H1 (cell line): ENCODE data around the gene SLC7A7. TPM values are rescaled to one million over a fixed set of nuclear protein-coding genes. Genes with fewer than 3 reads are reported as not detected.

Source experiments
- CTCF ChIA-PET: fragments of 300-600 bp; sonication (Branson Sonifier 250); formaldehyde crosslinking; loops from one replicate; lab custom pipeline; 2021; ENCODE audit not compliant: partially characterized antibody; lab: Charles Lee
- POLR2A ChIA-PET: fragments of 300-600 bp; sonication (Branson Sonifier 250); formaldehyde crosslinking; loops from one replicate; lab custom pipeline; 2021; ENCODE audit warnings: inconsistent platforms; ENCODE audit not compliant: partially characterized antibody; lab: Charles Lee
- DNase-seq, 2 experiments: peaks; one replicate each; pipeline versions ENCODE4 v3.0.0 to v3.0.0-alpha.2; 2010 to 2022; ENCODE audit warnings: low spot score in 2 of 2, low read depth in 1 of 2, mixed read lengths in 1 of 2
- FAIRE-seq: peaks from 2 replicates; lab custom pipeline; 2011; peaks lifted over from hg19 to GRCh38; lab: Jason Lieb, UNC
- H2AFZ ChIP-seq: 2 replicates; pipeline ENCODE4 v1.8.1; 2012; ENCODE audit warnings: low read length, inconsistent platforms
- H2AK5ac ChIP-seq: 2 replicates; pipeline ENCODE4 v1.6.1; 2013; ENCODE audit warnings: low read depth, low read length
- H2BK120ac ChIP-seq: replicated peaks from 2 replicates; pipeline ENCODE3; 2013; ENCODE audit warnings: low read depth, low read length, inconsistent platforms
- H2BK12ac ChIP-seq: 2 replicates; pipeline ENCODE4 v1.6.1; 2013; ENCODE audit warnings: low read depth, low read length
- H2BK15ac ChIP-seq: 2 replicates; pipeline ENCODE4 v1.6.1; 2013; ENCODE audit warnings: low read length
- H2BK20ac ChIP-seq: 2 replicates; pipeline ENCODE4 v1.6.1; 2013; ENCODE audit warnings: low read length
- H2BK5ac ChIP-seq: 2 replicates; pipeline ENCODE4 v1.6.1; 2013; ENCODE audit warnings: low read depth, low read length
- H3K14ac ChIP-seq: 2 replicates; pipeline ENCODE4 v1.6.1; 2013; ENCODE audit warnings: inconsistent platforms; ENCODE audit not compliant: insufficient read length
- H3K18ac ChIP-seq: 2 replicates; pipeline ENCODE4 v1.6.1; 2013; ENCODE audit warnings: low read length; ENCODE audit errors: extremely low read depth
- H3K23ac ChIP-seq: 2 replicates; pipeline ENCODE4 v1.6.1; 2013; ENCODE audit warnings: inconsistent platforms; ENCODE audit not compliant: insufficient read length
- H3K23me2 ChIP-seq: 2 replicates; pipeline ENCODE4 v1.6.1; 2013; ENCODE audit warnings: low read depth, low read length
- H3K27ac ChIP-seq: 2 replicates; pipeline ENCODE4 v1.6.1; 2011; ENCODE audit warnings: low read depth, low read length, inconsistent platforms
- H3K27me3 ChIP-seq, 4 experiments: replicated peaks in 1 of 4; 1 replicate in 1 of 4; 2 replicates in 3 of 4; pipeline versions ENCODE4 v1.6.1 to v1.8.1; 2011 to 2013; ENCODE audit warnings: low read length in 3 of 4, mild to moderate bottlenecking in 3 of 4, inconsistent platforms in 2 of 4, mixed read lengths in 2 of 4, moderate library complexity in 1 of 4; ENCODE audit not compliant: control insufficient read depth in 3 of 4, insufficient read depth in 3 of 4; ENCODE audit errors: extremely low read depth in 1 of 4
- H3K36me3 ChIP-seq, 4 experiments: 2 replicates each; pipeline versions ENCODE4 v1.6.1 to v1.8.1; 2011 to 2013; ENCODE audit warnings: mild to moderate bottlenecking in 4 of 4, low read length in 3 of 4, moderate library complexity in 2 of 4, control low read depth in 1 of 4, inconsistent platforms in 1 of 4; ENCODE audit not compliant: insufficient read depth in 4 of 4, control insufficient read depth in 2 of 4
- H3K4ac ChIP-seq: replicated peaks from 2 replicates; pipeline ENCODE3; 2013; ENCODE audit warnings: low read length, low read depth, mixed read lengths, inconsistent platforms; ENCODE audit not compliant: insufficient read length
- H3K4me1 ChIP-seq, 4 experiments: replicated peaks in 1 of 4; 1 replicate in 1 of 4; 2 replicates in 3 of 4; pipeline versions ENCODE4 v1.6.1 to v1.8.1; 2011 to 2013; ENCODE audit warnings: low read length in 3 of 4, inconsistent platforms in 2 of 4, mixed read lengths in 1 of 4; ENCODE audit not compliant: insufficient read depth in 4 of 4, control insufficient read depth in 3 of 4
- H3K4me2 ChIP-seq, 2 experiments: 2 replicates each; pipeline versions ENCODE4 v1.6.1 to v1.8.1; 2011 to 2013; ENCODE audit warnings: low read depth in 2 of 2, low read length in 2 of 2, control low read depth in 1 of 2, inconsistent platforms in 1 of 2, mild to moderate bottlenecking in 1 of 2; ENCODE audit not compliant: insufficient read depth in 1 of 2
- H3K4me3 ChIP-seq, 4 experiments: fragments of 200-600, 300-600 bp in 1 of 4; sonication (generic), shearing (Covaris generic), sonication (Bioruptor Twin) in 1 of 4; 2 replicates each; pipeline versions ENCODE4 v1.5.1 to v1.8.1; 2011 to 2016; ENCODE audit warnings: low read length in 4 of 4, low read depth in 3 of 4, control low read depth in 2 of 4, inconsistent platforms in 2 of 4, mild to moderate bottlenecking in 2 of 4, mixed read lengths in 1 of 4, moderate library complexity in 1 of 4; ENCODE audit not compliant: insufficient read depth in 2 of 4; ENCODE audit errors: extremely low read depth in 1 of 4
- H3K56ac ChIP-seq: replicated peaks from 2 replicates; pipeline ENCODE3; 2013; ENCODE audit warnings: low read depth, mild to moderate bottlenecking, mixed read lengths, low read length, inconsistent platforms; ENCODE audit not compliant: insufficient read length
- H3K79me1 ChIP-seq: 2 replicates; pipeline ENCODE4 v1.6.1; 2013; ENCODE audit warnings: low read depth, low read length, control low read depth
- H3K79me2 ChIP-seq, 2 experiments: 2 replicates each; pipeline versions ENCODE4 v1.6.1 to v1.8.1; 2012 to 2013; ENCODE audit warnings: low read length in 2 of 2, mild to moderate bottlenecking in 2 of 2, inconsistent platforms in 1 of 2; ENCODE audit not compliant: insufficient read depth in 2 of 2, control insufficient read depth in 1 of 2
- H3K9ac ChIP-seq, 4 experiments: replicated peaks in 1 of 4; 1 replicate in 1 of 4; 2 replicates in 3 of 4; pipeline versions ENCODE4 v1.6.1 to v1.8.1; 2011 to 2013; ENCODE audit warnings: low read depth in 3 of 4, low read length in 3 of 4, control low read depth in 2 of 4, mild to moderate bottlenecking in 2 of 4, moderate library complexity in 2 of 4, inconsistent platforms in 1 of 4; ENCODE audit errors: extremely low read depth in 1 of 4
- H3K9me3 ChIP-seq, 2 experiments: 2 replicates each; pipeline versions ENCODE4 v1.6.1 to v1.8.1; 2012 to 2013; ENCODE audit warnings: mild to moderate bottlenecking in 2 of 2, moderate library complexity in 2 of 2, control low read depth in 1 of 2, inconsistent platforms in 1 of 2, low read depth in 1 of 2, low read length in 1 of 2, mixed read lengths in 1 of 2; ENCODE audit not compliant: insufficient read depth in 2 of 2
- H4K20me1 ChIP-seq, 2 experiments: replicated peaks in 1 of 2; 2 replicates each; pipeline versions ENCODE3 to v1.8.1; 2011 to 2013; ENCODE audit warnings: inconsistent platforms in 2 of 2, low read length in 2 of 2, mild to moderate bottlenecking in 1 of 2; ENCODE audit not compliant: insufficient read depth in 2 of 2, control insufficient read depth in 1 of 2
- H4K5ac ChIP-seq: 2 replicates; pipeline ENCODE4 v1.6.1; 2013; ENCODE audit warnings: low read length, low read depth, mixed read lengths, inconsistent platforms; ENCODE audit not compliant: insufficient read length
- H4K8ac ChIP-seq: 2 replicates; pipeline ENCODE4 v1.8.0; 2013; ENCODE audit warnings: mild to moderate bottlenecking, moderate library complexity, low read length, inconsistent platforms; ENCODE audit not compliant: insufficient read depth; ENCODE audit errors: extremely low read depth
- H4K91ac ChIP-seq: replicated peaks from 2 replicates; pipeline ENCODE3; 2013; ENCODE audit warnings: low read length, mixed read lengths, inconsistent platforms; ENCODE audit not compliant: insufficient read length
- ASH2L ChIP-seq: fragments of 200-600, 300-600 bp; sonication (generic); IDR thresholded peaks from one replicate; pipeline ENCODE4 v1.7.1; 2017; ENCODE audit warnings: low read length
- BACH1 ChIP-seq: IDR thresholded peaks from 2 replicates; pipeline ENCODE4 v1.6.1; 2012; ENCODE audit warnings: low read length, improper control_type of control experiment
- ZNF274 ChIP-seq: IDR thresholded peaks from 2 replicates; pipeline ENCODE4 v1.7.0; 2012; ENCODE audit warnings: low read length, borderline replicate concordance; ENCODE audit errors: extremely low read depth
- WGBS, 2 experiments: shearing (Covaris generic) in 1 of 2; methylation state at CpG; one replicate each; pipeline versions ENCODE4 v1.1.6 to v1.1.7; 2013 to 2015; ENCODE audit warnings: low lambda C conversion rate in 2 of 2, mixed read lengths in 2 of 2, inconsistent platforms in 1 of 2, low coverage in 1 of 2, missing lambda C conversion rate in 1 of 2; ENCODE audit not compliant: insufficient replicate concordance in 2 of 2, insufficient coverage in 1 of 2, insufficient read length in 1 of 2; ENCODE audit errors: extremely low coverage in 1 of 2, missing lambda C conversion rate in 1 of 2; 5-methylcytosine and 5-hydroxymethylcytosine counted together
- polyA plus RNA-seq, 7 experiments: library from polyadenylated mRNA; depleted of rRNA in 3 of 7; stranded (reverse) in 5 of 7; unstranded in 2 of 7; fragments of >200 nt in 5 of 7; fragments of 200-250 nt in 2 of 7; gene quantifications; 1 replicate in 5 of 7; 2 replicates in 1 of 7; 4 replicates in 1 of 7; pipeline versions ENCODE4 v1.2.1 to v1.2.3, GENCODE V29; 2011 to 2013; ENCODE audit warnings: missing spikeins in 2 of 7, mixed read lengths in 2 of 7
- total RNA-seq: library from RNA; stranded (reverse); fragmentation: NEBNext Ultra II Directional; extraction: Animal tissue kit (Norgen Biotek cat#: 25700); gene quantifications from 2 replicates; pipeline ENCODE4 v1.2.1, GENCODE V29; 2021

SLC7A7 gene
- total and polyA plus RNA-seq, 2 of the 8 experiments (the other 6 are each of a cell fraction or from before 2014, with no cell fraction given): 5.8 to 14.9 TPM

- no peak for FAIRE-seq
- Histone ChIP-seq H2BK12ac (0 out of 2 replicates have a peak overlapping the region, but pooled peaks have one; percentile 23), H2BK15ac (no peak overlapping the region), H3K18ac (no peak overlapping the region), H3K79me1 (no peaks in the 10 kb centered on the region), H2BK5ac (peak overlapping the region; percentile 26; the same call in 1 of the 2 replicates), H3K23me2 (no peaks in the 10 kb centered on the region), H3K4ac (no peak overlapping the region), H3K36me3 (no peaks in the 10 kb centered on the region), H3K56ac (no peak overlapping the region), H3K23ac (no peak overlapping the region), H4K20me1 (no peaks in the 10 kb centered on the region), H3K14ac (no peak overlapping the region), H4K91ac (no peak overlapping the region), H3K4me2 (no peak overlapping the region), H4K5ac (no peak overlapping the region), H2BK120ac (no peak overlapping the region), H3K4me1 (no peaks in the 10 kb centered on the region; a peak in 1 of 7 replicates), H3K27ac (no peak overlapping the region), H3K9me3 (no peaks in the 10 kb centered on the region), H3K9ac (no peak overlapping the region), H3K27me3 (no peaks in the 10 kb centered on the region), H2AK5ac (no peak overlapping the region), H3K4me3 (no peak overlapping the region), H2BK20ac (no peak overlapping the region), H4K8ac (no peak overlapping the region), H2AFZ (no peak overlapping the region), H3K79me2 (no peaks in the 10 kb centered on the region)
- no peak for DNase-seq
- POLR2A ChIA-PET: interaction anchor here (0.6 to 1.2 kb wide), 3 partner anchors 32 to 195 kb away, joined by 3 to 4 read pairs (median 3); no protein-coding TSS in a partner anchor
- CTCF ChIA-PET: interaction anchor here (0.8 to 3.0 kb wide), 9 partner anchors 13 to 221 kb away, joined by 3 to 13 read pairs (median 5); partner anchors contain the start of gene MRPL52
- 88% methylated on average over 5 of the region's 5 CpGs; no CpG with 5 or more reads in 1 of the 2 experiments for WGBS, 2 experiments
- TF ChIP-seq ZNF274: no peak
- no peak for TF ChIP-seq BACH1
- no peak for TF ChIP-seq ASH2L
These were observed 34.3 kb downstream of the SLC7A7 start for GRCh38 chr14:22780941-22781300.
